ENCODE results near the gene TMEM129.

The TMEM129 gene

GRCh38 chr4:1757836-1758235 lies 36.7 kb upstream of the TMEM129 start:
- no peak for DNase-seq

- DNase-seq: peak; percentile 27
Observed at GRCh38 chr4:1756893-1757779, 36.0 kb upstream of the TMEM129 start.

- DNase-seq: peak; percentile 41
Observed at GRCh38 chr4:1756079-1756478, 35.0 kb upstream of the TMEM129 start.

- DNase-seq: peak; percentile 44
Observed at GRCh38 chr4:1755297-1755696, 34.2 kb upstream of the TMEM129 start.

GRCh38 chr4:1754336-1754735 lies 33.2 kb upstream of the TMEM129 start:
- peak; percentile 39 for DNase-seq

GRCh38 chr4:1753697-1754311 lies 32.7 kb upstream of the TMEM129 start:
- peak; percentile 22 for DNase-seq

GRCh38 chr4:1753294-1753696 lies 32.2 kb upstream of the TMEM129 start:
- DNase-seq: no peak

GRCh38 chr4:1752284-1753041 lies 31.3 kb upstream of the TMEM129 start:
- DNase-seq: peak; percentile 52

- peak; percentile 41 for DNase-seq
Observed at GRCh38 chr4:1751919-1752283, 30.8 kb upstream of the TMEM129 start.

GRCh38 chr4:1751155-1751918 lies 30.2 kb upstream of the TMEM129 start:
- peak; percentile 23 for DNase-seq

- no peak for DNase-seq
Observed at GRCh38 chr4:1750381-1751154, 29.4 kb upstream of the TMEM129 start.

GRCh38 chr4:1749826-1750225 lies 28.7 kb upstream of the TMEM129 start:
- peak; percentile 25 for DNase-seq

GRCh38 chr4:1749370-1749769 lies 28.2 kb upstream of the TMEM129 start:
- peak; percentile 20 for DNase-seq

- DNase-seq: peak; percentile 80
Observed at GRCh38 chr4:1748465-1748995, 27.4 kb upstream of the TMEM129 start.

GRCh38 chr4:1747603-1747967 lies 26.5 kb upstream of the TMEM129 start:
- DNase-seq: no peak

GRCh38 chr4:1746919-1747602 lies 25.9 kb upstream of the TMEM129 start:
- DNase-seq: no peak

- peak; percentile 82 for DNase-seq
Observed at GRCh38 chr4:1746265-1746691, 25.2 kb upstream of the TMEM129 start.

GRCh38 chr4:1745697-1746096 lies 24.6 kb upstream of the TMEM129 start:
- no peak for DNase-seq

- DNase-seq: no peak
Observed at GRCh38 chr4:1745165-1745564, 24.0 kb upstream of the TMEM129 start.

- no peak for DNase-seq
Observed at GRCh38 chr4:1744552-1744951, 23.4 kb upstream of the TMEM129 start.

- no peak for DNase-seq
Observed at GRCh38 chr4:1743975-1744374, 22.9 kb upstream of the TMEM129 start.
